Left lobe of liver (tissue), 2 donors: ENCODE results near the gene PRPF6. TPM values are rescaled to one million over a fixed set of nuclear protein-coding genes. Genes with fewer than 3 reads are reported as not detected.
"Not testable (repeated sequence)": the region's sequence is repeated elsewhere in the genome, so short reads cannot be mapped to it uniquely, and the experiment has no call there.

Source experiments
- ATAC-seq: fragments of 200-7000 bp; cut with Tn5 transposase; one replicate; pipeline ENCODE4 v1.9.1; 2020; ENCODE audit warnings: mild to moderate bottlenecking, moderate library complexity
- DNase-seq: peaks from one replicate; pipeline ENCODE4 v3.0.0-alpha.2; 2020; ENCODE audit warnings: low spot score
- total RNA-seq: library from RNA; stranded (reverse); gene quantifications from one replicate; pipeline ENCODE4 v1.2.1, GENCODE V29; 2021
- donor health status: DM: no; HTN: no; CAD: no; lungs with moderate emphysema.
- donor health status: DM: no; HTN: yes; CAD: no.

Gene PRPF6
- total RNA-seq, 1 donor from 2014 or later: 24.2 TPM

DNA sequence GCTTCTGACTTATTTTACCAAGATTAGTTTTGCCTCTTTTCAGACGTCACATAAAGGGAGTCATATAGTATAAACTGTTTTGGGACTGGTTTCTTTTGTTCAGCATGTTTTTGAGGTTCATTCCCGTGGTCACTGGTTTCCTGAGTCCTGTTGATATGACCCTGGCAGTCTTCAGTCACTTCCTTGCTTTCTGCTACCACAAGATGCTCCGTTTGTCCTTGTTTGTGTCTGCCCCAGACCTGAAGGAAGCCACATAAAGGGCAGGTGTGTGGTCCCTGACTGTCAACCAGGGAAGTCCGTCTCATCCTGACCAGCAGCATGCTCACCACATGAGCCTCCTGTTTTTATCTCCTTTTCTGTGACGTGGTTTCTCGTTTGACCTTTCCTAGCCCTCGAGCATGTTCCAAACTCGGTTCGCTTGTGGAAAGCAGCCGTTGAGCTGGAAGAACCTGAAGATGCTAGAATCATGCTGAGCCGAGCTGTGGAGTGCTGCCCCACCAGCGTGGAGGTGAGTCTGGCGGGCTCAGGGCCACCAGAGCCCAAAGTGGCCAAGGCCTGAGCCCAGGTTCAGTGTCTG lies 29.0 kb downstream of the PRPF6 start:
- ATAC-seq (no peak), DNase-seq (no peak)

DNA sequence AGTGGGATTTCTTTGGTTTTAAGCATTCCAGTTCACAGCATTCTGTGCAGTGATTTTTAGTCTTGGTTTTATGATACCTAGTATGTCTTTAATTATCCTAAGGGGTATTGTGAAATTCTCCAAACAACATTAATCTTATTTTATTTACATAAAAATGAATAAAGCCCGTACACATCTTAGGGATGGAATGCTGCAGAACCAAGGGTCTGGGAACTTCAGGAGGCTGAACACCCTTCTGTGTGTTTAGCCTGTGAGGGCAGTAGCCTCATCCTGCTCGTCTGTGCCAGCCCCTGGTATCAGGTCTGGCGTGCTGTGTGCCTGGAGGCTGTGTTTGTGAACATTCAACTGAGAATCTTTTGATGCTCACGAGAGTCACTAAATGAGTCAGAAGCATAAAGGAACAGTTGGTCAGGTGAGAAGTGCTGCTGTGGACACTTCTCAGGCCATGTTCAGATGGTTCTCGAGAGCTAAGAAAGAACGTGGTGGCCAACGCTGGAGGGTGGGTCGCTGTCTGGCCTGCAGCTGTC lies 29.8 kb downstream of the PRPF6 start:
- DNase-seq: no peak
- ATAC-seq: no peak

DNA sequence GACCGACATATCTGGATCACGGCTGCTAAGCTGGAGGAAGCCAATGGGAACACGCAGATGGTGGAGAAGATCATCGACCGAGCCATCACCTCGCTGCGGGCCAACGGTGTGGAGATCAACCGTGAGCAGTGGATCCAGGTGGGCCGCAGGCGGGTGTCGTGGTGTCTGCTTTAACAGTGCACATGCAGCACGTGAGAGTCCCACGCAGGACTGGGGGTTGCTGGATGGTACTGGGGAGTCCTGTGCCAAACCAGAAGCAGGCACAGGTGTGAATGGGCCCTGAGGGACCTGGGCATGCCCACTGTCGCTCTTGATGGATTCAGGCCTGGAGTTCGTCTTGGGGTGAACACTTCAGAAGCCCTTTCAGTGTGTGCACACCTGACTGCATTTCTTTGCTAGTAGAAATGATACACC lies 30.4 kb downstream of the PRPF6 start:
- no peak for ATAC-seq
- DNase-seq: no peak

DNA sequence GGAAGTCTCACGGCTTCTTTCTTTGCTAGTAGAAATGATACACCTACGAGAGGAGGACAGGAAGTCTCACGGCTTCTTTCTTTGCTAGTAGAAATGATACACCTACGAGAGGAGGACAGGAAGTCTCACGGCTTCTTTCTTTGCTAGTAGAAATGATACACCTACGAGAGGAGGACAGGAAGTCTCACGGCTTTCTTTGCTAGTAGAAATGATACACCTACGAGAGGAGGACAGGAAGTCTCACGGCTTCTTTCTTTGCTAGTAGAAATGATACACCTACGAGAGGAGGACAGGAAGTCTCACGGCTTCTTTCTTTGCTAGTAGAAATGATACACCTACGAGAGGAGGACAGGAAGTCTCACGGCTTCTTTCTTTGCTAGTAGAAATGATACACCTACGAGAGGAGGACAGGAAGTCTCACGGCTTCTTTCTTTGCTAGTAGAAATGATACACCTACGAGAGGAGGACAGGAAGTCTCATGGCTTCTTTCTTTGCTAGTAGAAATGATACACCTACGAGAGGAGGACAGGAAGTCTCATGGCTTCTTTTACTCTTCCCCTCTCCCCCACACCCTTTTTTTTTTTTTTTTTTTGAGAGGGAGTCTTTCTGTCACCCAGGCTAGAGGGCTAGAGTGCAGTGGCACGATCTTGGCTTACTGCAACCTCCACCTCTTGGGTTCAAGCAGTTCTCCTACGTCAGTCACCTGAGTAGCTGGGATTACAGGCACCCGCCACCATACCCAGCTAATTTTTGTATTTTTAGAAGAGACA lies 31.6 kb downstream of the PRPF6 start:
- DNase-seq, ATAC-seq: not testable (repeated sequence)

DNA sequence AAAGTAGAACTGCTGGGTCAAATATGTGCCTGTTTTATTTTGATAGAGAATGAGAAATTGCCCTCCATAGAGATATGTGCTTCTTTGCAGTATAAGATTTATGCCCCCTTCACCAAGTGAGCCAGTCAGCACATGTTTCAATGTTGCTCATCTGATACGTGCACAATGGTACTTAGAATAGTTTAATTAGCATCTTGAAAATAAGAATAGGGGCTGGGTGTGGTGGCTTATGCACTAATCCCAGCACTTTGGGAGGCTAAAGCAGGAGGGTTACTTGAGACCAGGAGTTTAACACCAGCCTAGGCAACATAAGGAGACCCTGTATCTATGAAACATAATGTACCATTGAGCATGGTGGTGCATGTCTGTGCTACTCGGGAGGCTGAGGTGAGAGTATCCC lies 34.7 kb downstream of the PRPF6 start:
- ATAC-seq: no peak
- DNase-seq: no peak

DNA sequence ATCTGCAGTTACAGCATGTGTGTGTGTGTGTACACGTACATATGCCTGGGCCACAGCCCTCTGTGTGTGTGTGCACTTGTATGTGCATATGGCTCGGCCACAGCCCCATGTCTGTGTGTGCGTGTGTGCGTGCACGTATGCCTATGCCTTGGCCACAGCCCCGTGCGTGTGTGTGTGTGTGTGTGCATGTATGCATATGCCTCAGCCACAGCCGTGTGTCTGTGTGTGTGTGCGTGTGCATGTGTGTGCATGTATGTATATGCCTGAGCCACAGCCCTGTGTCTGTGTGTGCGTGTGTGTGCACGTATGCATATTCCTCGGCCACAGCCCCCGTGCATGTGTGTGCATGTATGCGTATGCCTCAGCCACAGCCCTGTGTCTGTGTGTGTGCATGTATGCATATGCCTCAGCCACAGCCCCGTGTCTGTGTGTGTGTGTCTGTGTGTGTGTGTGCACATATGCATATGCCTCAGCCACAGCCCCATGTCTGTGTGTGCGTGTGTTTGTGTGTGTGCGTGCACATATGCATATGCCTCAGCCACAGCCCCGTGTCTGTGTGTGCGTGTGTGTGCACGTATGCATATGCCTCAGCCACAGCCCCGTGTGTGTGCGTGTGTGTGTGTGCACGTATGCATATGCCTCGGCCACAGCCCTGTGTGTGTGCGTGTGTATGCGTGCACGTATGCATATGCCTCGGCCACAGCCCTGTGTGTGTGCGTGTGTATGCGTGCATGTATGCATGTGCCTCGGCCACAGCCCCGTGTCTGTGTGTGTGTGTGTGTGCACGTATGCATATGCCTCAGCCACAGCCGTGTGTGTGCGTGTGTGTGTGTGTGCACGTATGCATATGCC lies 40.4 kb downstream of the PRPF6 start:
- ATAC-seq: no peak

DNA sequence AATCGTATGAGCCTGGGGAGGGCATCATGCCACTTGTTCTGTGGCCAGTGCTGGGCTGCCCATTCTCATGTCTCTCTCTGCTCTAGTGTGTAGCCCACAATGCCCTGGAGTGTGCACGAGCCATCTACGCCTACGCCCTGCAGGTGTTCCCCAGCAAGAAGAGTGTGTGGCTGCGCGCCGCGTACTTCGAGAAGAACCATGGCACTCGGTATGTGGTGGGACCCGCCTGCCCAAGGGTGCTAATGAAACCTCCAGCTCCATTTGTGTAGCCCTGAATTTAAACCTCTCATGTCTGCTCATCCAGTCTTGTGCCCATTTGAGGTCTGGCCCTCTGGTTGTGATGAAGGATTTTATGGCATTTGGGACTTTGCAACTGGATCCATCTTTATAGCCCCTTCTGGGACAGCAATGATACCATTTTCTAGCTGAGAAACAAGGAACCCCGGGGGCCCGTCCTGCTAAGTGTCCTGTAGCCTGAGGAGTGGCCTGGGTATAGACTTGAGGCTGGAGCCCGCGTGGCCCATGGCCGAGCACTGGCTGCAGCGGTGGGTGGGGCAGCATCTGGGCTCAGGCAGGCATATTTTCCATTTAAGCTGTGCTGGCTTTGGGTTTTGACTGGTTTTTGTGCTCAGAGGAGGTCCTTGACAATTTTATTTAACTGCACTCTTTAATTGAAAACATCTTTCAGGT lies 41.9 kb downstream of the PRPF6 start:
- DNase-seq: no peak

More for the DNA sequence above, 40.4 kb downstream of the PRPF6 start:
- no peak for DNase-seq

DNA sequence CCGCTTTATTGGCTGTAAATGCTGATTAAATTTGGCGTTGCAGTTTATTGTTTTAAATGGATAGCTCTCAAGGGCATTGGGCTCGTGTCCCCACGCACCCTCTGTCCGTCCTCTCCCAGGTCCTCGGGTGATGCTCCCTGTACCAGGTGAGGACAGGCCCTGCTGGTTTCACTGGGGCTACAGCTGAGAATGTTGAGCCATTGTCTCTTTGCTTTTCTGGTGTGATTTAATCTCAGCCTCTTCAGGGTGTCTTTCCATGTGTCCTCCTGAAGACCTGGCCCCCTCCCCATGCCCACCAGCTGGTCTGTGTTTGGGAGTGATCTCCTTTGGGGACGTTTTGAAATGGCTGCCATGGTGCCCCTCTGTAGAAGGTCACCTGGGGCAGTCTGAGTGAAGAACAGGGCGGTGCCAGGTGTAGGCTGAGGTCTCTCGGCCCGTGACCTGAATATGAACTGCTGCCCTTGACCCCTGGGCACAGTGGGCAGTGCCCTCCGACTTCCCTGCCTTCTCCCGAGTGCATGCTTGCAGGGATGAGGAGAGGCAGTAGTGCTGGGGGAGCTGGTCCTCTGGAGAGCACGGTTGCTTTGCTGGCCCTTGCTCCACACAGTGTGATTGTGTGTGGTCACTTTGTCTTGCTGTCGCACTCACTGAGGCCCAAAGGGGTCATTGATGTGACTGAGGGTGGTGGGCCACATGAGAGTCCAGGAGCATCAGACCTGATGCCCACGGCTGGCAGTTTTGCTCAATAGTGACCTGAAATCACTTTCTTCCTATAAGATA lies 42.6 kb downstream of the PRPF6 start:
- DNase-seq: no peak
- peak; percentile 33 for ATAC-seq

More for the DNA sequence above, 41.9 kb downstream of the PRPF6 start:
- ATAC-seq: no peak

DNA sequence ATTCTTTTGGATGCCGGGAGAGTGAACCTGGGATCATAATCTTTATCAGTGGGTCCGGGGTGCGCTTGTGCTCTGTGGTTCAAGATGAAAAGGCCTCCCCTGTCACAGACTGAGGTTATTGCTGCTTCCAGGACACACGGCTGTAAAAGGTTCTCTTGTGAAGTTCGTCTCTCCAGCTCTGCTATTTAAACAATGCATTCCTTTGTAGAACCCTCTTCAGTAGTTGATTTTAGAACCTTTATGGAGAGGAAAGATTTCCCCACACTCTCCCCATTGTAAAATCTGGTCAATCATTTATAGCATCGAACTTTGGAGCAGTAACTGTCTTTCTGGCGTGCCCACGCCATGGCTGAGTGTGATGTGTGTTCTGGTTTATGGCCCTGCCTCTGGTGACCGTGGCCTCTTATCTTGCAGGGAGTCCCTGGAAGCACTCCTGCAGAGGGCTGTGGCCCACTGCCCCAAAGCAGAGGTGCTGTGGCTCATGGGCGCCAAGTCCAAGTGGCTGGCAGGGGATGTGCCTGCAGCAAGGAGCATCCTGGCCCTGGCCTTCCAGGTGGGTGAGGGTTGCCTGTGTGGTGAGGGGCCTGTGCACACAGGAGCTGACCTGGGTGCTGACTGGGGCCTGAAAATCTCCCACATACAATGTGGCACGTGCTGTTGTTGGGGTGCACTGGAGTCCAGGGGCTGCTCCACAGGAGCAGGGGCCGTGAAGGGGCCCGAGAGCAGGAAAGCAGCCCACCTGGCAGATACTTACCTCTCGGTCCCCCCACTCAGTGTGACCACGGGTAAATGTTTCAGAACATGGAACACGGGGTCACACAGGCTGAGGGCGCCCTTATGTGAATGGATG lies 43.4 kb downstream of the PRPF6 start:
- peak; percentile 87 for DNase-seq

DNA sequence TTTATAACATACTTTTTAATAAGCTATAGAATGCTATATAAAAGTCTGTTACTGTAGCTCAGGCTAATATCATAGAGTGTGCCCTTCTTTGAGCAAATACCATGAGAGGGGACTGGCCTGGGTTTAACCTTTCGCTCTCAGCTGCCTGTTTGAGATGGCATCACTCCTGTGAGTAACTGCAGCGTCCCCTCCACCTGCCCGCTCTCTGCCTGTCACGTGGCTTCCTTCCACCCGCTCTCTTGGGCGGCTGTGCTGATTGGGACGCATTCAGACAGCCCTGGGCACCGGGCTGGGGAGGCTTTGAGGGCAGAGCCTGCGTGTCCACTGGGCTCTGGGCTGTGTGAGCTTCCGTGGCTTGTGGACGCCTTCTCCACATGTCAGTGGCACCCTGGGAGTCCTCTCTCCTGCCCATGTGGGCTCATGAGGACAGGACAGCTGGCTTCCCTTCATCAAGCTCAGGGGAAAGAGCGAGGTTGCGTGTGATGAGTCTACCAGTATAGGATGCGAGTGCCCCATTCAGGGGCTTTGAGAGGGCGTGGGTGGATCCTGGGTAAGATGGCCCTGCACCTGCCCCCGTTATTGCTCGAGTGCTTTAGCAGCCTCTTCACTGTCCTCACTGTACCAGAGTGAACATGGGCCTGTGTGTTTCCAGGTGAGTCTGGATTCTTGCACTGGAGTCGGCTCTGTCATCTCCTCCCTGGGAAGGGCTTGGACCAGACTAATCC lies 44.3 kb downstream of the PRPF6 start:
- DNase-seq: peak; percentile 91
- ATAC-seq: peak; percentile 77

More for the DNA sequence above, 43.4 kb downstream of the PRPF6 start:
- peak; percentile 81 for ATAC-seq

DNA sequence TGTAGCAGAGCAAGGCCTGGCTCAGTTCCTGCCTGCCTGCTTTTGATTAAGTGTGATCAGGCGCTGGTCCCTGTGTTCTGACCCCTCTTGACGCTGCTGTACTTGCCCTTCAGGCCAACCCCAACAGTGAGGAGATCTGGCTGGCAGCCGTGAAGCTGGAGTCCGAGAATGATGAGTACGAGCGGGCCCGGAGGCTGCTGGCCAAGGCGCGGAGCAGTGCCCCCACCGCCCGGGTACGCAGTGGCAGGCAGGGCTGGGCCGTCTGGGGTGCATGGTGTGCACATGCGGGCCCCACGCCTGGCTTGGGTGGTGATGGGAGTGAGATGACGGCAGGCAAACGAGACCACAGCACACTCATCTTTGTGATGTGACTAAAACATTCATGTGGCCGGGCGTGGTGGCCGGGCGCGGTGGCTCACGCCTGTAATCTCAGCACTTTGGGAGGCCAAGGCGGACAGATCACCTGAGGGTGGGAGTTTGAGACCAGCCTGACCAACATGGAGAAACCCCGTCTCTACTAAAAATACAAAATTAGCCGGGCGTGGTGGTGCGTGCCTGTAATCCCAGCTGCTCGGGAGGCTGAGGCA lies 45.0 kb downstream of the PRPF6 start:
- no peak for DNase-seq
- ATAC-seq: no peak

DNA sequence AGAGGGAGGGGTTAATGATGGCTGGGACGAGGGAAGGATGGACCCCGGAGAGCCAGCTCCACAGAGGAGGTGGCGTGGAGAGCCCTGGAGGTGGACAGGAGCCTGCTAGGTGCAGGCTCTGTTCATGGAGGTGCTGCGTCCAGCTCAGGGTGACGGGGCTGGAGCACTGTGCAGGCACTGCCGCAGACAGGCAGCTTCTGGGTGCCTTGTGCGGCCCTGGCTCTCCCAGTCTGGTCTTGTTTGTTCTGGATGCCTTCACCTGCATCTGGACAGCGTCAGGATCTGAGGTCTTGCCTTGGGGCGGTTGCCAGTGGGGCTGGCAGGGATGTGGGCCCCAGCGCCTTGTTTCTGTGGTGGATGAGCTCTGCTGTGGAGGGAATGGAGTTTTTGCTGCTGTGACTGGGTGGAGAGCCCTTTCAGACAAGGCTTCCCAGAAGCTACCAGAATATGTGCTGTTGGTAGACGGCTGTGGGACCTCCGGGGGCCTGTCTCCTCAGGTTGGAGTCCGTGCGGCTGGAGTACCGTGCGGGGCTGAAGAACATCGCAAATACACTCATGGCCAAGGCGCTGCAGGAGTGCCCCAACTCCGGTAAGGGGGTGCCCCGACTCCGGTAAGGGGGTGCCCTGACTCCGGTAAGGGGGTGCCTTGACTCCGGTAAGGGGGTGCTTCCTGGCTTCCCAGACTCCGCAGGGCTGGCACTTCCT lies 47.2 kb downstream of the PRPF6 start:
- DNase-seq (no peak), ATAC-seq (no peak)

DNA sequence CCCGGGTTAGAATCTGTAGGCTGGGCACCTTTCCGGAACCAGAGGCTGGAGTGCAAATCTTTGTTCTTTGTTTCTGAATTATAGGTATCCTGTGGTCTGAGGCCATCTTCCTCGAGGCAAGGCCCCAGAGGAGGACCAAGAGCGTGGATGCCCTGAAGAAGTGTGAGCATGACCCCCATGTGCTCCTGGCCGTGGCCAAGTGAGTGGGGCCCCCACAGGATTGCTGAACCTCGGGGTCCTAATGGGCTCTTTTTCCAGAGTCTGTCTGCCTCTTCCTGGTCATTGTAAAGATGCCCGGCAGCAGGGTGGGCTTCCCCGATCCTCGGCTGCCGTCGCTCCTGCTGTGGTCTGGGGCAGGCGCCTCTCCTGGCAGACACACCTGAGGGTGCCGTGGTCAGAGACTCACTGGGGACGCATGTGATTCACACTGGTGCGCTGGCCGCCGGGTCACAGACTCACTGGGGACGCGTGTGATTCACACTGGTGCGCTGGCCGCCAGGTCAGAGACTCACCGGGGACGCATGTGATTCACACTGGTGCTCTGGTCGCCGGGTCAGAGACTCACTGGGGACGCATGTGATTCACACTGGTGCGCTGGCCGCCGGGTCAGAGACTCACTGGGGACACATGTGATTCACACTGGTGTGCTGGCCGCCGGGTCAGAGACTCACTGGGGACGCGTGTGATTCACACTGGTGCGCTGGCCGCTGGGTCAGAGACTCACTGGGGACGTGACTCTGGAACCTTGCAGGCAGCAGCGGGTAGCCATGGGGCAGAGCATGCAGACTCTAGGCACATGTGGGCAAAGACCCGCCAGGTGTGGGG lies 48.6 kb downstream of the PRPF6 start:
- ATAC-seq: no peak
- DNase-seq: no peak

DNA sequence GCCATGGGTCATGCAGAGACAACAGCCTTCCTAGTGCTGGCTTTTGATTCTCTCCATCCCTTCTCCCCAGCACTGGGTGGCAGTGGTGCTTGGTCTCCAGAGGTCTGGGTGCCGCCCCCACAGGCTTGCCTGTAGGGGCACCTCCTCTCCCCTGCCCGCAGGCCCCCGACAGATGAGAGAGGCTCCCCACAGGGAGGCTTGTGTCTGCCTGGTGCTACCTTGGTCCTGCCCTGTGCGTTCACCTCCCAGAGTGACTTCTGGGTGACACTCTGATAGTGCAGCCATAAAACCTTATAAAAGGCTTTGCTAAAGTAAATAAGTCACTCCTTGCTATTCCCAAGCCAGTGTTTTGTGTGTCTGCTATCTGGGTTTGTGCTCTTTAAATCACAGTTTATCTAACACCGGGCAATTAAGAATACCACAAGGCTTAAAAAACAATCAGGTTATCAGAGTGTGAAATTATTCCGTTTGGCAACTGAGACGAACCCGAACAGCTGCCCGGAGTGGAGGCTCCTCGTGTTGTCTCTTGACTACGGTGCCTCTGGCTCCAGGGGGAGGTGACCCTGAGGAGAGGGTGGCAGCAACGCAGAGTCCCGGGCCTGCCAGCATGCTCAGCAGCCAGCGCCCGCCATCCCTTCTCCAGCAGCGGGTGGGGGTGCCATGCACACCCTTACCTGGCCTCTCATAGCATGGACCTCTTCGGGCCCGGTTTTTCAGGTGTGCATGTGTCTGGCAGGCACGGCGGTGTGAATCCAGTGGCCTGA lies 49.6 kb downstream of the PRPF6 start:
- no peak for DNase-seq
- no peak for ATAC-seq

DNA sequence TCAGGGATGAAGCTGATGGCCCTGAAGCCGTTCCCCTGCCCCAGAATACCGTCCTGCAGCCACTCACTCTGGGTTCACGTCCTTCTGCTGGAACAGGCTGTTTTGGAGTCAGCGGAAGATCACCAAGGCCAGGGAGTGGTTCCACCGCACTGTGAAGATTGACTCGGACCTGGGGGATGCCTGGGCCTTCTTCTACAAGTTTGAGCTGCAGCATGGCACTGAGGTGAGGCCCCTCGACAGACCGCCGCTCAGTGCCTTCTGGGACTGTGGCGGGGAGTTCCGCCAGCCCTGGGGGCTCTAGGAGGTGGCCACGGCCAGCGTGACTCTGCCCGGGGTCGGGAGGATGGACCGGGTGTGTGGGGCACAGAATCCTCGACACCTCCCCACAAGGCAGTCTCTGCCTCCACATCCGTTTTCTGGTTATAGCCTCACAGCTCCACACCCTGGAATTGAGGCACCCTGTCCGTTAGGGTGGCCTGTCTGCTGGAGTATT lies 50.9 kb downstream of the PRPF6 start:
- DNase-seq: no peak
- ATAC-seq: no peak
